GM19438 (cell line): ENCODE data around the gene TMEM115.

ENCODE experiments used
- ATAC-seq: cut with Tn5 transposase; IDR thresholded peaks from one replicate; pipeline ENCODE4 v1.9.1; 2021; ENCODE audit warnings: low read depth; ENCODE audit not compliant: unreplicated experiment

Gene TMEM115

GRCh38 chr3:50336452-50337174 is 22.7 kb downstream of the TMEM115 start:
- peak; percentile 20 for ATAC-seq

DNA sequence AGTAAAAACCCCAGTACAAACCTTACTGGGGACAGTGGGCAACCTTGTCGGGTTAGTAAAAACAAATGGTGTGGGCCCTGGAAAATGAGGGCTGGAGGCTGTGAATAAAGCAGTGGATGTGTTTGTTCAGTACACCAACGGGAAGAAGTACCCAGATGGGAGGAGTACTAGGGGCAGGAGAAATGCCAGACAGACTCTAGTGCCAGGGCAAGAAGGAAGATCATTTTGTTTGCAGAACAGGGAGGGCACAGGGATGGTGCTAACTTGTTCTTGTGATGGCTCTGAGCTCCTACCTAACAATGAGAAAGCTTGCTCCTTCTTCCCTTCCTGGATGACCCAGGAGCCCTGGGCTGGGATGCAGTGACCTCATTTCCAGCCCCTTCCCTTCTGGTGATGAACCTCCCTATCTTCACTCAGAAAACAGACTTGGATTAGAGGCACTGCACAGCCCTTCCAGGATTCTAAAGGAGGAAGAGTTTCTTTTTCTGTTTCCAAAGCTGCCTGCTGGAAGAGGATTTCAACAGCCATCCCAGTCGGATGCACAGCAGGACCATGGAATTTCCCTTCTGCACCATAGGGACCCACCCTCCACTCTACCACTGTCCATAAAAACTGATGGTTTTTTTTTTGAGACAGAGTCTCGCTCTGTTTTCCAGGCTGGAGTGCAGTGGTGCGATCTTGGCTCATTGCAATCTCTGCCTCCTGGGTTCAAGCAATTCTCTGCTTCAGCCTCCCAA is 24.8 kb downstream of the TMEM115 start:
- no peak for ATAC-seq

DNA sequence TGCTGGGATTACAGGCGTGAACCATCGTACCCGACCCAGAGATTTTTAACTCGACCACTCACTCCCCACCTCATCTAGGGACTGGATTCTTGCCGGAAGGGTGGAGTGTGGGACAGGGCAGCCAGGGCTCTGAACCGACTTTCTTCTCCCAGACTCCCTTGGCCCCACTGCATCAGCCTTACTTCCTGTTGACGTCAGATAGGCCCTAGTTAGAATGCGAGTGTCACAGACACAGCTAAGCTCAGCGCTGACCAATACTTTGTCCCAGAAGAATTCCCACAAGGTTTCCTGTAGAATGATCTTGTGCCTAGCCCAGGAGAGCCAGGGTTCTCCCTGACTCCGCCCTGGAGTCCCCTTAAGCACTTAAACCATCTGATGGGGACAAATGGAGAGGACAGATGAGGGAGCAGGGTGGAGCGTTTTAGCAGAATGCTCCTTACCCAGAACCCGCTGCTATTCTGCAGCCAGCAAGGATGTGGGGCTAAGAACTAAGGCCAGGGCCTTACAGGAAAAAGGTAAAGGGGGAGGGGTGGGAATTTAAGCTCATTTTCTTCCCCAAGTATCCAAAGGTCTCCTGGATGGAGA is 25.5 kb downstream of the TMEM115 start:
- ATAC-seq = no peak

- no peak for ATAC-seq
These were observed 27.9 kb downstream of the TMEM115 start for GRCh38 chr3:50331364-50331907.

GRCh38 chr3:50330330-50330729 is 29.0 kb downstream of the TMEM115 start:
- no peak for ATAC-seq

DNA sequence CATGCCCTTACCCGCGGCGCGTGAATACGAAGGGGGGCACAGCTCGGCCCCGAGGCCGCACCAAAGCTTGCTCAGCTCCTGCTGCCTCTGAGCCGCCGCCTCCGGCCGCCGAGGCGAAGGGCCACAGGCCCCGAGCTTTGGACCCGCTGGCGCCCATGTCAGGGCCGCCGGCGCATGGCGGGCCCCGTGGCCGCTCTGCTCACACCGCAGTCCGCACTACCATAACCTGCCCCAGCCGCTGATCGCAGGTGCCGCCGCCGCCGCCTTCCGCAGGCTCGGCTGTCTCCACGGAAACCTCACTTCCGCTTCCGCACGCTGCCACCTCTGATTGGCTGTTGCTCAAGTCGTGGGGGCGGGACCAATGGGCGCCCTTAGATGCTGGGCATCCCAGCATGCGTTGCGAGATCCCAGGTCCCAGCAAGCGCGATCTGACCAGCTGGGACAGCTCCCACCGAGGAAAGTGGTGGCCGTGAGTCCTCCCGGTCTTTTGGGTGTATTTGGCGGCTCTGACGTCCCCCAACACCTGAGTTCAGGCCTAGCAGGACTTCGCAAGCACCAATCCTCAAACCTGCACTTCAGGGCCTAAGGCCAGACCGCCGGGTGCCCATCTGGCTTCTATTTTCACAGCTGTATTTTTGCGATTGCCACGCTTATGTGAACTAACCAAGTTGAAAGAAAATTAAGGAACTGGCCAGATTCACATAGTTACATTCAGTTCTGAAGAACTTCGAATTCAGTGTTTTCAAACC is 31.2 kb downstream of the TMEM115 start, which contains the start of gene TUSC2:
Gene TUSC2 (minus strand): TSS at position 281 of the 749 bp plus-strand sequence. CDS start 124 bp downstream, at position 157.
- ATAC-seq = peak; percentile 84

- no peak for ATAC-seq
These were observed 32.2 kb downstream of the TMEM115 start for GRCh38 chr3:50327129-50327528.

DNA sequence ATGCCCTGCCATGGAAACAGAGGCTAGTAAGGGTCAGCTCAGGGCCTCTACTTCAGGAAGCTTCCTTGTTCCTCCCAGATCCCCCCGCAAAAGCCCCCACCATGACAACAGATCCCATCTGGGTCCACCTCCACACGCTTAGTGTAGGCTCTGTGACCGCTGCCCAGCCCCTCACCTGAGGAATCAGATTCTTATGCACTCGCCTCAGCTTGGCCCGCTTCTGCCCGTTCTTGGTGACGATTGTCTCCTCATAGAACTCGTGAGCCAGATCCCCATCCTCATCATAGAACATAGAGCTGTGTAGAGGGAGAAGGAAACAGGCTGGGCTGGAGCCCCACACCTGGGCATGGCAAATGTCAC is 33.2 kb downstream of the TMEM115 start:
- ATAC-seq = no peak

GRCh38 chr3:50325497-50326181 is 33.7 kb downstream of the TMEM115 start:
- no peak for ATAC-seq

DNA sequence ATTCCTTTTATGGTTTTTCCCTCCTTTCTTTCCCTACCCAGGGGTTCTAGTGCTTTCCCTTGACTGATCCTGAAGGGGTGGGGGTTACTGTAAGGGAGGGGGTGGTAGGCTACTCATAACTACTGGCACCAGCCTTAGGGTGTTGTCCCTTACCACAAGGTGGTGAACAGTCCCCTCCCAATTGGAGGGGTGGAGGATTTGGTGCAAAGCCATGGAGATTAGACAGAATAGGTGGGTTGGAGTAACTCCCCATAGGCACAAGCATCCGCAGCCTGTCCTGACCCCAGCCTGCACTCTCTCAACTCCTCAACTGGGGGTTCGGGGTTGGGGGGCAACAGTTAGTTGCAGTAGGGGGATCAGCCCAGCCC is 34.2 kb downstream of the TMEM115 start:
- no peak for ATAC-seq

DNA sequence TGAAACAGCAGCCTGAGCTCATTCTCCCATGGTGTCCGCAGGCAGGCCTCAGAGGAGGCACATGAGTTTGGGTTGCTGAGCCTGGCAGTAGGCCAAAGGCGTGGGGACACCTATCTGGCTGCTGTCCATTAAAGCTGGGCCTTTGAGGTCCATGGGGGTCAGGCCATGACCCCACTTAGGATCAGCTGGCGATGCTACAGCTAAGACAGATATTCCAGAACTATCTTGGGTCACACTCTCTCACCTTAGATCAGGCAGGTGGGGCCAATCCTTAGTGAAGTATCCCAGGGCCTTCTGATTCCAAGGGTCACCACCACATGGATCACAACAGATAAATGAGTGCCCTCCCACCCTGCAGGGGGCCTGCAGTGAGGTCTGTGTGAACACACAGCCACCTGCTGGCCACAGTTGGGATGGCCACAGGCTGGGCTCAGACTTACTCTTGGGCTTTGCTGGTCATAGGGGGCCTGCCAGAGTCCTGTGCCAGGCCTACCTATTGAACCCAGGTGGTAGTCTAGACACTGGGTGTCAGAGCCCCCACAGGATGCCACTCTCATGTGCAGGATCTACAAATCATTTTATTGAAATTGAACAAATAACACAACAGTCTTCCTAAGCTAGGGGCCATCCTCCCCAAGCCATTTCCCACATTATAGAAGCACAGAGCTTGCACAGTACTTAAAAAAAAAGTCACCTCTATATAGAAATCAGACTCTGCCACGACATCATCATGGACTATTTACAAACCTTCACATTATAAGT is 34.8 kb downstream of the TMEM115 start:
- no peak for ATAC-seq

- ATAC-seq = no peak
These were observed 35.6 kb downstream of the TMEM115 start for GRCh38 chr3:50323614-50324199.

- ATAC-seq = no peak
These were observed 36.2 kb downstream of the TMEM115 start for GRCh38 chr3:50323092-50323600.

GRCh38 chr3:50322386-50323091 is 36.8 kb downstream of the TMEM115 start, which contains the start of gene HYAL2:
TSS of gene HYAL2 (minus strand) at chr3:50322745. CDS start at chr3:50320489, 2,256 bp downstream.
- ATAC-seq = no peak

- ATAC-seq = no peak
These were observed 37.3 kb downstream of the TMEM115 start for GRCh38 chr3:50322115-50322385.

DNA sequence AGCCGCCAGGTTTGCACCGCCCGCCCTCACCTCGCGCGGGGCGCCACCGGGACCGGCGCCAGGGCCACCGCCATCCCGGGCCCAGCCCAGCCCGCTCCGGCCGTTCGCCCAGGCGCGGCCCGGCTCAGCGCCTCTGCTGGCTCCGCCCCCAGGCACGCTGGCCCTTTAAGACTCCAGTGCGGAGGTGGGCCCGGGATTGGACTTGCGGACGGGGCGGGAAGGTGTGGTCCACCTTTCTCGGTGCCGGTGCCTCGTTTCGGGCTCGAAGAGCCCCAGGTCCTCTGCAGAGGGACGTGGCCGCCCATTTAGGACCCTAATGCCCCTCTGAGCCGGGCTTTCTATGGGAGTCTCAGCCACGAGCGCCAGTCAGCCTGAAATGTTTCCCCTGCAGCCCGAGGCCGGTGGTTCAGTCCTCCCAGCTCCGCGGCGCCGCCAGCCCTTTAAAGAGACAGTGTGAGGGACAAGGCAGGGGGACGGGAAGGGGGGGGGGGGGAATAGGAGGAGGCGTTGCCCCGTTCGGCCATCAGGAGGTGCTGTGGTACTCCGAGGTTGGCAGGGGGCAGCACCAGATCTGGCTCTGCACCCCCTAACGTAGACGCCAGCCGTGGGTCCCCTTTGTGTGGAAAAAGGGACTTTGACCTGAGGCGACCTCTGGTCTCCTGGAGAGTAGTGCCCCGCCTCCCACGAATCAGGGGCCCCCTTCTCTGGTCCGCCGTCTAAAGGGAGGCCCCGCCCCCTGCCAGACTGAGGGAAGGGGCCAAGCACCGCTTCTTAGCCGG is 37.8 kb downstream of the TMEM115 start:
- ATAC-seq = peak; percentile 86

DNA sequence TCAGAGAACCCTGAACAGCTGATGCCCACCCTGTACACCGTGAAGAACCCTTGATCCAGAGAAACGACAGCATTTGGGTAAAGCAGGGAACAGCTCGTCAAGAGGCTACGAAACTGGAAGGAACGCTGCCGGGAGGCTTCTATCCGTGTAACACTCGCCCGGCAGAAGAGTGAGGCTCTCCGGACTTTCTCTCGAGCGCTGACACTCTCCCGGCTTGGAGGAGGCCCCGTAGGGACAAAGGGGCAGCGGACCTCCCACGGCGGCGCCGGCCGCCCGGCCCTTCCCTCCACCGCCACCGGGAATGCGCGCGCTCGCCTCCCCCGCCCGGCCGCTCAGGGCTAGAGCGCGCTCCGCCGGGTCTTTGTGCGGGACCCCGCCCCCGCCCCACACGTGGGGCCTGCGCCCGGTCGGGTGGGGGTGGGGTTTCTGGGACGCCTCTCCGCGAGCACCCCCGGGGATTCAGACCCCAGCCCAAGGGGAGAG is 38.4 kb downstream of the TMEM115 start:
- peak; percentile 48 for ATAC-seq
